ENCODE data around the gene SPIRE1. TPM values are rescaled to one million over a fixed set of nuclear protein-coding genes. Genes with fewer than 3 reads are reported as not detected.
A peak's percentile ranks its signal among the peaks of the same experiment; 100 is the strongest.
"Not testable (repeated sequence)": the region's sequence is repeated elsewhere in the genome, so short reads cannot be mapped to it uniquely, and the experiment has no call there.

Gene SPIRE1
- total RNA-seq, 2 donors from 2014 or later = 1.9 to 2.3 TPM

GRCh38 chr18:12432196-12432595 is 225.7 kb downstream of the SPIRE1 start:
- ATAC-seq (no peak), DNase-seq (ENCODE audit: low spot score in 2 of 2) (no peak)
- Mint-ChIP-seq H3K9me3 (no peaks in the 10 kb centered on the region), H3K36me3 (peaks cover 0 to 18% of the 10 kb centered on the region in 2 donors), H3K27ac (no peak overlapping the region)

GRCh38 chr18:12431561-12431960 is 226.3 kb downstream of the SPIRE1 start:
- Mint-ChIP-seq H3K27ac (no peak overlapping the region), H3K36me3 (peaks cover 0 to 18% of the 10 kb centered on the region in 2 donors), H3K9me3 (no peaks in the 10 kb centered on the region)
- no peak for ATAC-seq
- DNase-seq (ENCODE audit: low spot score in 2 of 2) = no peak

- ATAC-seq = no peak
- no peak overlapping the region for H3K27ac Mint-ChIP-seq
- no peaks in the 10 kb centered on the region for H3K9me3 Mint-ChIP-seq
- no peak for DNase-seq (ENCODE audit: low spot score in 2 of 2)
- H3K36me3 Mint-ChIP-seq = peaks cover 0 to 18% of the 10 kb centered on the region in 2 donors
These were observed 227.5 kb downstream of the SPIRE1 start for GRCh38 chr18:12430137-12430990.

GRCh38 chr18:12429556-12429955 is 228.4 kb downstream of the SPIRE1 start:
- ATAC-seq (no peak), DNase-seq (ENCODE audit: low spot score in 2 of 2) (no peak)
- Mint-ChIP-seq H3K36me3 (peaks cover 0 to 15% of the 10 kb centered on the region in 2 donors), H3K9me3 (no peaks in the 10 kb centered on the region), H3K27ac (no peak overlapping the region)

GRCh38 chr18:12428923-12429322 is 229.0 kb downstream of the SPIRE1 start:
- no peaks in the 10 kb centered on the region for H3K9me3 Mint-ChIP-seq
- DNase-seq (ENCODE audit: low spot score in 2 of 2) = no peak
- no peak for ATAC-seq
- H3K36me3 Mint-ChIP-seq = peaks cover 0 to 8% of the 10 kb centered on the region in 2 donors
- peak overlapping the region in 1 of 2 donors; percentile 6 for H3K27ac Mint-ChIP-seq

- DNase-seq (ENCODE audit: low spot score in 2 of 2) (no peak), ATAC-seq (peak in 1 of 2 donors; percentile 65)
- Mint-ChIP-seq H3K9me3 (no peaks in the 10 kb centered on the region), H3K36me3 (no peaks in the 10 kb centered on the region), H3K27ac (no peak overlapping the region)
These were observed 231.0 kb downstream of the SPIRE1 start for GRCh38 chr18:12426924-12427323.

- H3K9me3 Mint-ChIP-seq = no peaks in the 10 kb centered on the region
- ATAC-seq = no peak
- H3K36me3 Mint-ChIP-seq = no peaks in the 10 kb centered on the region
- no peak overlapping the region for H3K27ac Mint-ChIP-seq
- no peak for DNase-seq (ENCODE audit: low spot score in 2 of 2)
These were observed 233.7 kb downstream of the SPIRE1 start for GRCh38 chr18:12424252-12424651.

- Mint-ChIP-seq H3K36me3 (no peaks in the 10 kb centered on the region), H3K27ac (no peak overlapping the region), H3K9me3 (no peaks in the 10 kb centered on the region)
- DNase-seq (ENCODE audit: low spot score in 2 of 2) (no peak), ATAC-seq (no peak)
These were observed 234.1 kb downstream of the SPIRE1 start for GRCh38 chr18:12423820-12424219.

GRCh38 chr18:12423393-12423792 is 234.5 kb downstream of the SPIRE1 start:
- no peaks in the 10 kb centered on the region for H3K9me3 Mint-ChIP-seq
- peak overlapping the region in 1 of 2 donors; percentile 29 for H3K27ac Mint-ChIP-seq
- peaks cover 0 to 3% of the 10 kb centered on the region in 2 donors for H3K36me3 Mint-ChIP-seq
- DNase-seq (ENCODE audit: low spot score in 2 of 2) (no peak), ATAC-seq (no peak)

- DNase-seq (ENCODE audit: low spot score in 2 of 2) = no peak
- Mint-ChIP-seq H3K27ac (peak overlapping the region in 1 of 2 donors; percentile 29), H3K36me3 (peaks cover 0 to 5% of the 10 kb centered on the region in 2 donors), H3K9me3 (no peaks in the 10 kb centered on the region)
- no peak for ATAC-seq
These were observed 235.0 kb downstream of the SPIRE1 start for GRCh38 chr18:12422936-12423335.

GRCh38 chr18:12421732-12422131 is 236.2 kb downstream of the SPIRE1 start:
- Mint-ChIP-seq H3K27ac (no peak overlapping the region), H3K9me3 (no peaks in the 10 kb centered on the region), H3K36me3 (peaks cover 0 to 5% of the 10 kb centered on the region in 2 donors)
- DNase-seq (ENCODE audit: low spot score in 2 of 2) = no peak
- no peak for ATAC-seq

GRCh38 chr18:12420821-12421421 is 237.0 kb downstream of the SPIRE1 start:
- peaks cover 0 to 5% of the 10 kb centered on the region in 2 donors for H3K36me3 Mint-ChIP-seq
- no peak for DNase-seq (ENCODE audit: low spot score in 2 of 2)
- H3K9me3 Mint-ChIP-seq = no peaks in the 10 kb centered on the region
- ATAC-seq = no peak
- peak overlapping the region in 1 of 2 donors; percentile 72 for H3K27ac Mint-ChIP-seq

GRCh38 chr18:12417687-12418086 is 240.2 kb downstream of the SPIRE1 start:
- Mint-ChIP-seq H3K36me3 (peaks cover 0 to 5% of the 10 kb centered on the region in 2 donors), H3K9me3 (no peaks in the 10 kb centered on the region), H3K27ac (no peak overlapping the region)
- ATAC-seq (no peak), DNase-seq (ENCODE audit: low spot score in 2 of 2) (no peak)

- no peak for ATAC-seq
- no peak for DNase-seq (ENCODE audit: low spot score in 2 of 2)
- Mint-ChIP-seq H3K27ac (no peak overlapping the region), H3K36me3 (peaks cover 0 to 5% of the 10 kb centered on the region in 2 donors), H3K9me3 (no peaks in the 10 kb centered on the region)
These were observed 241.7 kb downstream of the SPIRE1 start for GRCh38 chr18:12416098-12416729.

GRCh38 chr18:12411456-12411855 is 246.5 kb downstream of the SPIRE1 start:
- no peak for DNase-seq (ENCODE audit: low spot score in 2 of 2)
- Mint-ChIP-seq H3K9me3 (no peaks in the 10 kb centered on the region), H3K27ac (no peak overlapping the region), H3K36me3 (no peaks in the 10 kb centered on the region)
- no peak for ATAC-seq

GRCh38 chr18:12410747-12411146 is 247.2 kb downstream of the SPIRE1 start:
- not testable (repeated sequence) for H3K27ac Mint-ChIP-seq, ATAC-seq, H3K36me3 Mint-ChIP-seq

GRCh38 chr18:12410081-12410481 is 247.8 kb downstream of the SPIRE1 start:
- Mint-ChIP-seq H3K27ac (no peak overlapping the region), H3K36me3 (no peaks in the 10 kb centered on the region), H3K9me3 (no peaks in the 10 kb centered on the region)
- DNase-seq (ENCODE audit: low spot score in 2 of 2) (no peak), ATAC-seq (no peak)

More at GRCh38 chr18:12410747-12411146, 247.2 kb downstream of the SPIRE1 start:
- not testable (repeated sequence) for DNase-seq (ENCODE audit: low spot score in 2 of 2); H3K9me3 Mint-ChIP-seq
